Astrocyte of the cerebellum (primary cell): ENCODE results near the gene RAB1B.

Source experiments
- DNase-seq: peaks from one replicate; pipeline ENCODE4 v3.0.0-alpha.2; 2011; ENCODE audit warnings: low read depth
- H3K4me3 ChIP-seq: 2 replicates; pipeline ENCODE4 v1.5.1; 2011; ENCODE audit warnings: mild to moderate bottlenecking, low read depth, low read length, moderate library complexity
- in situ Hi-C: cut with HindIII; loops from 2 replicates; pipeline ENCODE4 v1.10.0; 2017; ENCODE audit warnings: low sequenced_read_pairs
- TF ChIP-seq, protein P1 (sequence below): IDR thresholded peaks from 2 replicates; pipeline ENCODE4 v1.5.1; 2012; ENCODE audit warnings: low read length, low read depth, moderate library complexity, mild to moderate bottlenecking; ENCODE audit errors: missing control alignments

Gene RAB1B

DNA sequence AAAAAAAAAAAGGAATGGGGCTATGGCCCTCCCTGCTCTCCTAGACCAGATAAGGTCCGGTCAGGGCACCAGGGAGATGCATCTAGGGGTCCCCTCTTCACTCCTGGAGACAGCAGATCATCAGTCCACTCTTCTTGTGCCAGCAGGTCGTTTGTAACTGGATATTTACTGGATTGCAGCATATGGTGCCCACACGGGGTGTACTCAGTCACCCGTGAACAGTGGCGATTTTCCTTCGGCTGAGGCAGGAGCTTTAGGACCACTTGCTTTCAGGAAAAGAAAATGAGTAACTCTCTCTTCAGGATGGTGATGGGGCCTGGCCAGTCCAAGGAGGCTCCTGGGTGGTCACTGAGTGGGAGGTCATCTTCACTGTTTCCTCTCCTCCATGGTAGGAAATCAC is 38.3 kb upstream of the RAB1B start:
- TF ChIP-seq, protein P1, sequence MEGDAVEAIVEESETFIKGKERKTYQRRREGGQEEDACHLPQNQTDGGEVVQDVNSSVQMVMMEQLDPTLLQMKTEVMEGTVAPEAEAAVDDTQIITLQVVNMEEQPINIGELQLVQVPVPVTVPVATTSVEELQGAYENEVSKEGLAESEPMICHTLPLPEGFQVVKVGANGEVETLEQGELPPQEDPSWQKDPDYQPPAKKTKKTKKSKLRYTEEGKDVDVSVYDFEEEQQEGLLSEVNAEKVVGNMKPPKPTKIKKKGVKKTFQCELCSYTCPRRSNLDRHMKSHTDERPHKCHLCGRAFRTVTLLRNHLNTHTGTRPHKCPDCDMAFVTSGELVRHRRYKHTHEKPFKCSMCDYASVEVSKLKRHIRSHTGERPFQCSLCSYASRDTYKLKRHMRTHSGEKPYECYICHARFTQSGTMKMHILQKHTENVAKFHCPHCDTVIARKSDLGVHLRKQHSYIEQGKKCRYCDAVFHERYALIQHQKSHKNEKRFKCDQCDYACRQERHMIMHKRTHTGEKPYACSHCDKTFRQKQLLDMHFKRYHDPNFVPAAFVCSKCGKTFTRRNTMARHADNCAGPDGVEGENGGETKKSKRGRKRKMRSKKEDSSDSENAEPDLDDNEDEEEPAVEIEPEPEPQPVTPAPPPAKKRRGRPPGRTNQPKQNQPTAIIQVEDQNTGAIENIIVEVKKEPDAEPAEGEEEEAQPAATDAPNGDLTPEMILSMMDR: no peak

DNA sequence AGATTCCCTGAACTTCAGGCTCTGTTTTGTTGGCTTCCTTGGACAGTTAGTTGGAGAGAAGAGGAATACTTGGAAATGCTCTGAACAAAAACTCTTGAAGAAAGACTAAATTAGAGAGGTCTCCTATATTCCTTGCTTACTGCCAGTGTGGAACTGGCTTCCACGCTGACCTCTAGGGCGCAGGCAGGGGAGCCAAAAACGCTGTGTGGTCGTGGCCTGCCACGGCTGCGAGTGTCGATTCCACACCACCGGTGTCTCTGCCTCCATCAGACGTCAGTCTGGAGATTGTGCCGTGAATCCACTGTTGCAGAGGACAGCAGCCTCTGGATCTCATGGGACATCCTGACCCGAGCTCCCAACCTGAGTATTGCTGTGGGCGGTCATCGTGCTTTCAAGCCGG is 37.5 kb upstream of the RAB1B start:
- in situ Hi-C loops: no loop called here

More for the DNA sequence above, 38.3 kb upstream of the RAB1B start:
- no peak overlapping the region for H3K4me3 ChIP-seq
- DNase-seq: no peak
- in situ Hi-C loops: no loop called here

DNA sequence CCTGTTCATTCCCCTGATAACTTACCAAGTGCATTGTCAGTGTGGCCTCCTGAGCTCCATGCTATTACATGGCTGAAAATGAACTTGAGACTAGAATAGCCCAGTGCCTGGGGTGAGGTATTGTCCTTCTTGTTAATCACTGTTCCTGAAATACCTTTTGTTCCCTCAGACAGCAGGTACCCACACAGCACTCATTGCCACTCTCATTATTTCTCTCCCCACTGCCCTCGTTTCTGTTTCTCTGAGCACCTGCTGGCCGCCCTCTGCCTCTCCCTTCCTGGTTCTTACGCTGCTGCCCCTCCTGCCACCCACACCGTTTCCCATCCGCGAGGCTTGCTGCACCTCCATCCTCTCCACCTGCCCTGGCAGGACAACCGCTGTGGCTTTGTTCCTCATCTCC is 36.9 kb upstream of the RAB1B start:
- H3K4me3 ChIP-seq: no peak overlapping the region
- DNase-seq: no peak
- TF ChIP-seq, protein P1: no peak
- in situ Hi-C loops: no loop called here

More for the DNA sequence above, 37.5 kb upstream of the RAB1B start:
- no peak for DNase-seq
- no peak overlapping the region for H3K4me3 ChIP-seq
- TF ChIP-seq, protein P1: no peak

DNA sequence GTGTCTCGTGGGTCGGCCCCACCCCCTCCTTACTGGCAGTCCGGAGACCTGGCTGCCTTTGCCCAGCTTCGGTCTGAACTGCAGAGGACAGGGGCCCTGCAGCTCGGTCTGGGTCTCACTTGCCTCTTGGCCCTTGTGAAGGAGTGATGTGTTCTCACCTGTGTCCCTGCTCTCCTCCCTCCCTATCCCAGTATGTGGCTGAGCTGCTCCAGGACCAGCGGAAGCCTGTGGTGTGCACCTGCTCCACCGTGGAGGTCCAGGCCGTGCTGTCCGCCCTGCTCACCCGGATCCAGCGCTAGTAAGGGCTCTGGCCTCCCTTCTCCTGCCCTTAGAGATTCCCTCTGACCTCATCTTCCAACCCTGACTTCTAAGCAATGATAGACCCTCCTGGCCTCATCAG is 35.7 kb upstream of the RAB1B start:
- in situ Hi-C loops: no loop called here
- no peak for DNase-seq
- TF ChIP-seq, protein P1: no peak
- no peak overlapping the region for H3K4me3 ChIP-seq

DNA sequence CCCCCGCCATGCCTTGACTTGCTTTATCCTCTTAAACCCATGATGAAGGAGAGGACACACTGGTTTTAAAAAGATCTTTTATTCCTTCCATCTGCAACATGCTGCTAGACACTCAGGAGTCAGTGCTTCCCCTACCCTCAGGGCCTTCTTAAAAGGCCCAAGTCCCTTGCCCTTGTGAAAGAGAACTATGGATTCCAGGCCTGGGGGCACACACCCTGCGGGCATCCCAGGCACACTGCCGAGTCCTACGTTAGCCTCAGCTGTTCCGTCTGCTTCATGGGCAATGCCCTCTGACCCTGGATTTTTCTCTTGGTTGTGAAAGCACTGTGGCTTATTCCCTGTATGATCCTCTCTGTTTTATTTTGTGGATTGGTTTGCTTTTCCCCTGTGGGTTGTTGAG is 35.1 kb upstream of the RAB1B start:
- in situ Hi-C loops: no loop called here
- TF ChIP-seq, protein P1: no peak
- H3K4me3 ChIP-seq: no peak overlapping the region
- DNase-seq: no peak

DNA sequence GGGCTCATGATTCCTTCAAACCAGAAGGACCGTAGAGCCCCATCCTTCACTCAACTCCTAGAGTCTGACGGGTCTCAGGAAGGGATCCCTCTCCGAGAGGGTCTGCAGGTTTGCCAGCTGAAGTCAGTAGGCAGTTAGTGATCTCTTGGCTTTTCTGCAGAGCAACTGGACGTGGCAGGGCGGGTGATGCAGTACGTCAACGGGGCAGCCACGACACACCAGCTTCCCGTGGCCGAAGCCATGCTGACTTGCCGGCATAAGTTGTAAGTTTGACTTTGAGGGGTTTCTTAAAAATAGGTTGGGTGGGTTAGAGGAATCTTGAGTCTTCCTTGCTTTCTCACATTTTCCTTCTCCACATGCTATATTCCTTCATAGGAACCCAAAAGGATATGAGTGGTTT is 33.3 kb upstream of the RAB1B start:
- TF ChIP-seq, protein P1: no peak
- no peak overlapping the region for H3K4me3 ChIP-seq
- DNase-seq: no peak
- in situ Hi-C loops: no loop called here

DNA sequence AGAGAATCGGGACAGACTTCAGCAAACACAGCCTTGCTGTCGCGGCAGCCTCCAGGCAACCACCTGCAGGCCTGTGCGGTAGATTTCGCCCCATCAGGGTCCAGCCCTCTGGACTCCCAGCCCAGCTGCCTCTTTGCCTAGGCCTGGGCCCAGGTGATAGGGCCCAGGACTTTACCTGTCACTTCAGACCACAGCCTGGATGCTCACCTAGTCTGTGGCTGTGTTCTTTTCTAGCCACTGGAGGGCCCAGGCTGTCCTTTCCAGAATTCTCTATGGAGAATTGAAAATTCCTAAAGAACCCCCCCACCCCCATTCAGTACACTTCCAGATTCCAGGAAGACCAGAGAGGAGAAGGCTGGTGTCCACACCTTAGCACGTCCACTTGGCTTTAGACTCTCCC is 30.6 kb upstream of the RAB1B start:
- no peak for DNase-seq
- TF ChIP-seq, protein P1: no peak
- in situ Hi-C loops: no loop called here
- H3K4me3 ChIP-seq: no peak overlapping the region
